ENCODE results near the gene ERVH48-1. TPM values are rescaled to one million over a fixed set of nuclear protein-coding genes. Genes with fewer than 3 reads are reported as not detected.
"Not testable (repeated sequence)": the region's sequence is repeated elsewhere in the genome, so short reads cannot be mapped to it uniquely, and the experiment has no call there.

ERVH48-1 gene
- total RNA-seq, 1 experiment from 2014 or later = not detected

GRCh38 chr21:42956824-42957630 is 31.6 kb upstream of the ERVH48-1 start:
- CTCF ChIA-PET = no interaction called here
- no peak overlapping the region for H3K9ac ChIP-seq (ENCODE audit: low read length)
- H3F3A ChIP-seq (ENCODE audit: low read length, unreplicated experiment) = no peaks in the 10 kb centered on the region
- no peak overlapping the region for H2AFZ ChIP-seq (ENCODE audit: low read length)
- H3K27ac ChIP-seq (ENCODE audit: low read length) = no peak overlapping the region
- DNase-seq (no peak), ATAC-seq (no peak)
- no peaks in the 10 kb centered on the region for H3K36me3 ChIP-seq (ENCODE audit: low read depth, low read length)
- H3K79me2 ChIP-seq (ENCODE audit: low read length) = no peaks in the 10 kb centered on the region
- BruUV-seq (replicated peaks) = no TSS peak
- POLR2A ChIA-PET (ENCODE audit: unreplicated experiment) = interaction anchor here (0.7 kb wide), 1 partner anchor 30 kb away, joined by 12 read pairs; no protein-coding TSS in a partner anchor
- H3K9me3 ChIP-seq (ENCODE audit: low read length) = no peaks in the 10 kb centered on the region
- no peak overlapping the region for H3K4me3 ChIP-seq (ENCODE audit: low read length)
- intact Hi-C loops (cut with micrococcal nuclease) = no loop called here
- H4K20me1 ChIP-seq (ENCODE audit: low read length) = no peaks in the 10 kb centered on the region
- H3K4me2 ChIP-seq (ENCODE audit: low read length) = no peak overlapping the region
- H3K9me2 ChIP-seq (replicated peaks; ENCODE audit: low read length) = no peaks in the 10 kb centered on the region
- H3K4me1 ChIP-seq (ENCODE audit: insufficient read depth, low read length) = peaks cover 27% of the 10 kb centered on the region
- H3K27me3 ChIP-seq (ENCODE audit: low read length) = no peaks in the 10 kb centered on the region
- no peak for TF ChIP-seq EZH2 (IDR thresholded peaks at IDR 0.05; ENCODE audit: low read length, unreplicated experiment)
- TF ChIP-seq, protein P1, sequence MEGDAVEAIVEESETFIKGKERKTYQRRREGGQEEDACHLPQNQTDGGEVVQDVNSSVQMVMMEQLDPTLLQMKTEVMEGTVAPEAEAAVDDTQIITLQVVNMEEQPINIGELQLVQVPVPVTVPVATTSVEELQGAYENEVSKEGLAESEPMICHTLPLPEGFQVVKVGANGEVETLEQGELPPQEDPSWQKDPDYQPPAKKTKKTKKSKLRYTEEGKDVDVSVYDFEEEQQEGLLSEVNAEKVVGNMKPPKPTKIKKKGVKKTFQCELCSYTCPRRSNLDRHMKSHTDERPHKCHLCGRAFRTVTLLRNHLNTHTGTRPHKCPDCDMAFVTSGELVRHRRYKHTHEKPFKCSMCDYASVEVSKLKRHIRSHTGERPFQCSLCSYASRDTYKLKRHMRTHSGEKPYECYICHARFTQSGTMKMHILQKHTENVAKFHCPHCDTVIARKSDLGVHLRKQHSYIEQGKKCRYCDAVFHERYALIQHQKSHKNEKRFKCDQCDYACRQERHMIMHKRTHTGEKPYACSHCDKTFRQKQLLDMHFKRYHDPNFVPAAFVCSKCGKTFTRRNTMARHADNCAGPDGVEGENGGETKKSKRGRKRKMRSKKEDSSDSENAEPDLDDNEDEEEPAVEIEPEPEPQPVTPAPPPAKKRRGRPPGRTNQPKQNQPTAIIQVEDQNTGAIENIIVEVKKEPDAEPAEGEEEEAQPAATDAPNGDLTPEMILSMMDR (conservative IDR thresholded peaks at IDR 0.05; ENCODE audit: low read depth, low read length) = no peak
- TF ChIP-seq EZH2phosphoT487 (IDR thresholded peaks at IDR 0.05; ENCODE audit: borderline replicate concordance, low read length) = no peak

DNA sequence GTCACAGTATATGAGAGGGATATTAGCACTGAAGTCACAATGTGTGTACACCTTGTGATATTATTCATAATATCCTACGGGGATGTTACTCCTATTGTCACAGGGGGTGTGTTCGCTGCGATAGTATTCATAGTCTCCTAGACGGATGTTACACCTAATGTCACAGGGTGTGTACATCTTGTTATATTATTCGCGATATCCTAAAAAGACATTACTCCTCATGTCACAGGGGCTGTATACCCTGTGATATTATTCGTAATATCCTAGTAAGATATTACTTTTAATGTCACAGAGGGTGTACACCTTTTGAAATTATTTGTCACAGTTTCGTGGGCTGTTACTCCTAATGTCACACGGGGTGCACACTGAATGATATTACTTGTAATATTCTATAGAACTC is 25.8 kb upstream of the ERVH48-1 start:
- H3K4me3 ChIP-seq (ENCODE audit: low read length); H3K9me3 ChIP-seq (ENCODE audit: low read length); CTCF ChIA-PET; H3K36me3 ChIP-seq (ENCODE audit: low read depth, low read length); H2AFZ ChIP-seq (ENCODE audit: low read length); H3K9me2 ChIP-seq (replicated peaks; ENCODE audit: low read length); H3K27ac ChIP-seq (ENCODE audit: low read length); intact Hi-C loops (cut with micrococcal nuclease); H3K27me3 ChIP-seq (ENCODE audit: low read length); H3F3A ChIP-seq (ENCODE audit: low read length, unreplicated experiment); POLR2A ChIA-PET (ENCODE audit: unreplicated experiment); DNase-seq; H4K20me1 ChIP-seq (ENCODE audit: low read length); ATAC-seq; H3K4me2 ChIP-seq (ENCODE audit: low read length); H3K9ac ChIP-seq (ENCODE audit: low read length); BruUV-seq (replicated peaks); H3K79me2 ChIP-seq (ENCODE audit: low read length): not testable (repeated sequence)
- peaks cover 14% of the 10 kb centered on the region for H3K4me1 ChIP-seq (ENCODE audit: insufficient read depth, low read length)

DNA sequence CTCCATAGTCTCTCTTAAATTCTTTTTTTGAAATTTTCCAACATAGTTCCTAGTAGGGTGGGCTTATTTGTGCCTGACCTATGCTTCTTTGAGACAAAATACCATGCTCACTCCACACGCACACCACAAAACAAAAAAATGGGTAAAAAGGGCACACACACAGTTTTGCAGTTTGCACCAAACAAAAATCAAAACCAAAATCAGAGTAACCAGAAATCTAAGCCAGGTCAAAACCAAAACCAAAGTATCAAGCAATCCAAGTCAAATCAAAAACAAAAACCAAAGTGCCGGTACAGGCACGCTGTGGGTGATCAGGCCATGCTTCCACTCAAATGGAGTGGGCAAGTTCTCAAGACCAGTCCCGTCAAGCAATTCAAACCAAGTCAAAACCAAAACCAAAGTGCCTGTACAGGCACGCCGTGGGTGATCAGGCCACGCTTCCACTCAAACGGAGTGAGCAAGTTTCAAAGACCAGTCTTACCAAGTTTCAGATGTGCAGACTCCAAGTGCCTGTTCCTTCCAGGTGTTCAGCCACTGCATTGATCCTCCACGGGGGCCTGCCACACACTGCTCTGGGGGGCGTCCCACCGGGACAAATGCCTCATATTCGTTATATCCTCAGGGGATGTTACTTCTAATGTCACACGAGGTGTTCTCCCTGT is 23.8 kb upstream of the ERVH48-1 start:
- POLR2A ChIA-PET (ENCODE audit: unreplicated experiment); BruUV-seq (replicated peaks); H3K4me2 ChIP-seq (ENCODE audit: low read length): not testable (repeated sequence)

More for the DNA sequence above, 23.8 kb upstream of the ERVH48-1 start:
- H3K9me2 ChIP-seq (replicated peaks; ENCODE audit: low read length); H3K4me3 ChIP-seq (ENCODE audit: low read length); CTCF ChIA-PET; H3K9me3 ChIP-seq (ENCODE audit: low read length); H3F3A ChIP-seq (ENCODE audit: low read length, unreplicated experiment); H2AFZ ChIP-seq (ENCODE audit: low read length); H3K27me3 ChIP-seq (ENCODE audit: low read length); H3K27ac ChIP-seq (ENCODE audit: low read length); ATAC-seq; H3K4me1 ChIP-seq (ENCODE audit: insufficient read depth, low read length); DNase-seq; H3K36me3 ChIP-seq (ENCODE audit: low read depth, low read length); intact Hi-C loops (cut with micrococcal nuclease); H3K9ac ChIP-seq (ENCODE audit: low read length); H3K79me2 ChIP-seq (ENCODE audit: low read length); H4K20me1 ChIP-seq (ENCODE audit: low read length): not testable (repeated sequence)
